H1 (cell line): ENCODE measurements around the gene PTEN. TPM values are rescaled to one million over a fixed set of nuclear protein-coding genes. Genes with fewer than 3 reads are reported as not detected.

Source experiments
- CTCF ChIA-PET: fragments of 300-600 bp; sonication (Branson Sonifier 250); formaldehyde crosslinking; loops from one replicate; lab custom pipeline; 2021; ENCODE audit not compliant: partially characterized antibody; lab: Charles Lee
- POLR2A ChIA-PET: fragments of 300-600 bp; sonication (Branson Sonifier 250); formaldehyde crosslinking; loops from one replicate; lab custom pipeline; 2021; ENCODE audit warnings: inconsistent platforms; ENCODE audit not compliant: partially characterized antibody; lab: Charles Lee
- DNase-seq, 2 experiments: peaks; one replicate each; pipeline versions ENCODE4 v3.0.0 to v3.0.0-alpha.2; 2010 to 2022; ENCODE audit warnings: low spot score in 2 of 2, low read depth in 1 of 2, mixed read lengths in 1 of 2
- FAIRE-seq: peaks from 2 replicates; lab custom pipeline; 2011; peaks lifted over from hg19 to GRCh38; lab: Jason Lieb, UNC
- H2AFZ ChIP-seq: 2 replicates; pipeline ENCODE4 v1.8.1; 2012; ENCODE audit warnings: low read length, inconsistent platforms
- H2AK5ac ChIP-seq: 2 replicates; pipeline ENCODE4 v1.6.1; 2013; ENCODE audit warnings: low read depth, low read length
- H2BK120ac ChIP-seq: replicated peaks from 2 replicates; pipeline ENCODE3; 2013; ENCODE audit warnings: low read depth, low read length, inconsistent platforms
- H2BK12ac ChIP-seq: 2 replicates; pipeline ENCODE4 v1.6.1; 2013; ENCODE audit warnings: low read depth, low read length
- H2BK15ac ChIP-seq: 2 replicates; pipeline ENCODE4 v1.6.1; 2013; ENCODE audit warnings: low read length
- H2BK20ac ChIP-seq: 2 replicates; pipeline ENCODE4 v1.6.1; 2013; ENCODE audit warnings: low read length
- H2BK5ac ChIP-seq: 2 replicates; pipeline ENCODE4 v1.6.1; 2013; ENCODE audit warnings: low read depth, low read length
- H3K14ac ChIP-seq: 2 replicates; pipeline ENCODE4 v1.6.1; 2013; ENCODE audit warnings: inconsistent platforms; ENCODE audit not compliant: insufficient read length
- H3K18ac ChIP-seq: 2 replicates; pipeline ENCODE4 v1.6.1; 2013; ENCODE audit warnings: low read length; ENCODE audit errors: extremely low read depth
- H3K23ac ChIP-seq: 2 replicates; pipeline ENCODE4 v1.6.1; 2013; ENCODE audit warnings: inconsistent platforms; ENCODE audit not compliant: insufficient read length
- H3K23me2 ChIP-seq: 2 replicates; pipeline ENCODE4 v1.6.1; 2013; ENCODE audit warnings: low read depth, low read length
- H3K27ac ChIP-seq: 2 replicates; pipeline ENCODE4 v1.6.1; 2011; ENCODE audit warnings: low read depth, low read length, inconsistent platforms
- H3K27me3 ChIP-seq, 4 experiments: replicated peaks in 1 of 4; 1 replicate in 1 of 4; 2 replicates in 3 of 4; pipeline versions ENCODE4 v1.6.1 to v1.8.1; 2011 to 2013; ENCODE audit warnings: low read length in 3 of 4, mild to moderate bottlenecking in 3 of 4, inconsistent platforms in 2 of 4, mixed read lengths in 2 of 4, moderate library complexity in 1 of 4; ENCODE audit not compliant: control insufficient read depth in 3 of 4, insufficient read depth in 3 of 4; ENCODE audit errors: extremely low read depth in 1 of 4
- H3K36me3 ChIP-seq, 4 experiments: 2 replicates each; pipeline versions ENCODE4 v1.6.1 to v1.8.1; 2011 to 2013; ENCODE audit warnings: mild to moderate bottlenecking in 4 of 4, low read length in 3 of 4, moderate library complexity in 2 of 4, control low read depth in 1 of 4, inconsistent platforms in 1 of 4; ENCODE audit not compliant: insufficient read depth in 4 of 4, control insufficient read depth in 2 of 4
- H3K4ac ChIP-seq: replicated peaks from 2 replicates; pipeline ENCODE3; 2013; ENCODE audit warnings: low read length, low read depth, mixed read lengths, inconsistent platforms; ENCODE audit not compliant: insufficient read length
- H3K4me1 ChIP-seq, 4 experiments: replicated peaks in 1 of 4; 1 replicate in 1 of 4; 2 replicates in 3 of 4; pipeline versions ENCODE4 v1.6.1 to v1.8.1; 2011 to 2013; ENCODE audit warnings: low read length in 3 of 4, inconsistent platforms in 2 of 4, mixed read lengths in 1 of 4; ENCODE audit not compliant: insufficient read depth in 4 of 4, control insufficient read depth in 3 of 4
- H3K4me2 ChIP-seq, 2 experiments: 2 replicates each; pipeline versions ENCODE4 v1.6.1 to v1.8.1; 2011 to 2013; ENCODE audit warnings: low read depth in 2 of 2, low read length in 2 of 2, control low read depth in 1 of 2, inconsistent platforms in 1 of 2, mild to moderate bottlenecking in 1 of 2; ENCODE audit not compliant: insufficient read depth in 1 of 2
- H3K4me3 ChIP-seq, 4 experiments: fragments of 200-600, 300-600 bp in 1 of 4; sonication (generic), shearing (Covaris generic), sonication (Bioruptor Twin) in 1 of 4; 2 replicates each; pipeline versions ENCODE4 v1.5.1 to v1.8.1; 2011 to 2016; ENCODE audit warnings: low read length in 4 of 4, low read depth in 3 of 4, control low read depth in 2 of 4, inconsistent platforms in 2 of 4, mild to moderate bottlenecking in 2 of 4, mixed read lengths in 1 of 4, moderate library complexity in 1 of 4; ENCODE audit not compliant: insufficient read depth in 2 of 4; ENCODE audit errors: extremely low read depth in 1 of 4
- H3K56ac ChIP-seq: replicated peaks from 2 replicates; pipeline ENCODE3; 2013; ENCODE audit warnings: low read depth, mild to moderate bottlenecking, mixed read lengths, low read length, inconsistent platforms; ENCODE audit not compliant: insufficient read length
- H3K79me1 ChIP-seq: 2 replicates; pipeline ENCODE4 v1.6.1; 2013; ENCODE audit warnings: low read depth, low read length, control low read depth
- H3K79me2 ChIP-seq, 2 experiments: 2 replicates each; pipeline versions ENCODE4 v1.6.1 to v1.8.1; 2012 to 2013; ENCODE audit warnings: low read length in 2 of 2, mild to moderate bottlenecking in 2 of 2, inconsistent platforms in 1 of 2; ENCODE audit not compliant: insufficient read depth in 2 of 2, control insufficient read depth in 1 of 2
- H3K9ac ChIP-seq, 4 experiments: replicated peaks in 1 of 4; 1 replicate in 1 of 4; 2 replicates in 3 of 4; pipeline versions ENCODE4 v1.6.1 to v1.8.1; 2011 to 2013; ENCODE audit warnings: low read depth in 3 of 4, low read length in 3 of 4, control low read depth in 2 of 4, mild to moderate bottlenecking in 2 of 4, moderate library complexity in 2 of 4, inconsistent platforms in 1 of 4; ENCODE audit errors: extremely low read depth in 1 of 4
- H3K9me3 ChIP-seq, 2 experiments: 2 replicates each; pipeline versions ENCODE4 v1.6.1 to v1.8.1; 2012 to 2013; ENCODE audit warnings: mild to moderate bottlenecking in 2 of 2, moderate library complexity in 2 of 2, control low read depth in 1 of 2, inconsistent platforms in 1 of 2, low read depth in 1 of 2, low read length in 1 of 2, mixed read lengths in 1 of 2; ENCODE audit not compliant: insufficient read depth in 2 of 2
- H4K20me1 ChIP-seq, 2 experiments: replicated peaks in 1 of 2; 2 replicates each; pipeline versions ENCODE3 to v1.8.1; 2011 to 2013; ENCODE audit warnings: inconsistent platforms in 2 of 2, low read length in 2 of 2, mild to moderate bottlenecking in 1 of 2; ENCODE audit not compliant: insufficient read depth in 2 of 2, control insufficient read depth in 1 of 2
- H4K5ac ChIP-seq: 2 replicates; pipeline ENCODE4 v1.6.1; 2013; ENCODE audit warnings: low read length, low read depth, mixed read lengths, inconsistent platforms; ENCODE audit not compliant: insufficient read length
- H4K8ac ChIP-seq: 2 replicates; pipeline ENCODE4 v1.8.0; 2013; ENCODE audit warnings: mild to moderate bottlenecking, moderate library complexity, low read length, inconsistent platforms; ENCODE audit not compliant: insufficient read depth; ENCODE audit errors: extremely low read depth
- H4K91ac ChIP-seq: replicated peaks from 2 replicates; pipeline ENCODE3; 2013; ENCODE audit warnings: low read length, mixed read lengths, inconsistent platforms; ENCODE audit not compliant: insufficient read length
- ATF2 ChIP-seq: IDR thresholded peaks from 2 replicates; pipeline ENCODE4 v1.6.1; 2012; ENCODE audit warnings: low read length, inconsistent platforms
- CBX8 ChIP-seq: fragments of 300-800, 300-1000 bp; sonication (generic); IDR thresholded peaks from 2 replicates; pipeline ENCODE4 v1.7.1; 2016; ENCODE audit warnings: low read depth, low read length, borderline replicate concordance
- KDM5A ChIP-seq: fragments of 200-600 bp; IDR thresholded peaks from 2 replicates; pipeline ENCODE4 v1.7.1; 2012; ENCODE audit warnings: mild to moderate bottlenecking, low read length, inconsistent platforms, mixed read lengths
- MAX ChIP-seq: IDR thresholded peaks from 2 replicates; pipeline ENCODE4 v1.6.1; 2012; ENCODE audit warnings: inconsistent platforms
- TCF12 ChIP-seq: IDR thresholded peaks from 2 replicates; pipeline ENCODE4 v1.6.1; 2011; ENCODE audit warnings: low read depth, mild to moderate bottlenecking, low read length
- ZNF274 ChIP-seq: IDR thresholded peaks from 2 replicates; pipeline ENCODE4 v1.7.0; 2012; ENCODE audit warnings: low read length, borderline replicate concordance; ENCODE audit errors: extremely low read depth
- WGBS, 2 experiments: shearing (Covaris generic) in 1 of 2; methylation state at CpG; one replicate each; pipeline versions ENCODE4 v1.1.6 to v1.1.7; 2013 to 2015; ENCODE audit warnings: low lambda C conversion rate in 2 of 2, mixed read lengths in 2 of 2, inconsistent platforms in 1 of 2, low coverage in 1 of 2, missing lambda C conversion rate in 1 of 2; ENCODE audit not compliant: insufficient replicate concordance in 2 of 2, insufficient coverage in 1 of 2, insufficient read length in 1 of 2; ENCODE audit errors: extremely low coverage in 1 of 2, missing lambda C conversion rate in 1 of 2; 5-methylcytosine and 5-hydroxymethylcytosine counted together
- polyA plus RNA-seq, 7 experiments: library from polyadenylated mRNA; depleted of rRNA in 3 of 7; stranded (reverse) in 5 of 7; unstranded in 2 of 7; fragments of >200 nt in 5 of 7; fragments of 200-250 nt in 2 of 7; gene quantifications; 1 replicate in 5 of 7; 2 replicates in 1 of 7; 4 replicates in 1 of 7; pipeline versions ENCODE4 v1.2.1 to v1.2.3, GENCODE V29; 2011 to 2013; ENCODE audit warnings: missing spikeins in 2 of 7, mixed read lengths in 2 of 7
- total RNA-seq: library from RNA; stranded (reverse); fragmentation: NEBNext Ultra II Directional; extraction: Animal tissue kit (Norgen Biotek cat#: 25700); gene quantifications from 2 replicates; pipeline ENCODE4 v1.2.1, GENCODE V29; 2021

Gene PTEN
- total and polyA plus RNA-seq, 2 of the 8 experiments (the other 6 are each of a cell fraction or from before 2014, with no cell fraction given), result 6.3 to 48.7 TPM

- TF ChIP-seq KDM5A (no peak), CBX8 (no peak), ZNF274 (no peak), ATF2 (no peak), TCF12 (no peak), MAX (no peak)
- no peak for FAIRE-seq
Measured at GRCh38 chr10:87836098-87836497, 27.3 kb upstream of the PTEN start.

More at GRCh38 chr10:87836098-87836497, 27.3 kb upstream of the PTEN start:
- Histone ChIP-seq H3K4ac (no peak overlapping the region), H3K9ac (no peak overlapping the region), H3K23ac (no peak overlapping the region), H2BK120ac (no peak overlapping the region), H3K9me3 (no peaks in the 10 kb centered on the region), H4K91ac (no peak overlapping the region), H2BK5ac (no peak overlapping the region), H4K5ac (no peak overlapping the region), H3K4me1 (no peaks in the 10 kb centered on the region), H3K4me3 (no peak overlapping the region), H2BK15ac (no peak overlapping the region), H2AFZ (no peak overlapping the region), H2AK5ac (no peak overlapping the region), H3K18ac (no peak overlapping the region), H4K8ac (no peak overlapping the region), H2BK20ac (no peak overlapping the region), H4K20me1 (no peaks in the 10 kb centered on the region), H3K27me3 (no peaks in the 10 kb centered on the region), H3K14ac (no peak overlapping the region), H3K36me3 (no peaks in the 10 kb centered on the region), H3K23me2 (no peaks in the 10 kb centered on the region), H3K56ac (no peak overlapping the region), H2BK12ac (no peak overlapping the region), H3K79me1 (no peaks in the 10 kb centered on the region), H3K4me2 (no peak overlapping the region), H3K79me2 (no peaks in the 10 kb centered on the region), H3K27ac (no peak overlapping the region)
- ChIA-PET CTCF (no interaction called here), POLR2A (no interaction called here)
- DNase-seq, result no peak
- 85% methylated on average over 4 of the region's 4 CpGs; no CpG with 5 or more reads in 1 of the 2 experiments for WGBS, 2 experiments
